Stimulated activated CD4-positive, alpha-beta T cell treated with anti-CD3 and anti-CD28 coated beads, Interleukin-4, amount 100 ng/mL, for 24 hours (primary cell): ENCODE measurements around the gene TSPAN4.

ENCODE experiments used
- DNase-seq: peaks from one replicate; pipeline ENCODE4 v3.0.0-alpha.2; 2020

Gene TSPAN4, protein sequence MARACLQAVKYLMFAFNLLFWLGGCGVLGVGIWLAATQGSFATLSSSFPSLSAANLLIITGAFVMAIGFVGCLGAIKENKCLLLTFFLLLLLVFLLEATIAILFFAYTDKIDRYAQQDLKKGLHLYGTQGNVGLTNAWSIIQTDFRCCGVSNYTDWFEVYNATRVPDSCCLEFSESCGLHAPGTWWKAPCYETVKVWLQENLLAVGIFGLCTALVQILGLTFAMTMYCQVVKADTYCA

DNA sequence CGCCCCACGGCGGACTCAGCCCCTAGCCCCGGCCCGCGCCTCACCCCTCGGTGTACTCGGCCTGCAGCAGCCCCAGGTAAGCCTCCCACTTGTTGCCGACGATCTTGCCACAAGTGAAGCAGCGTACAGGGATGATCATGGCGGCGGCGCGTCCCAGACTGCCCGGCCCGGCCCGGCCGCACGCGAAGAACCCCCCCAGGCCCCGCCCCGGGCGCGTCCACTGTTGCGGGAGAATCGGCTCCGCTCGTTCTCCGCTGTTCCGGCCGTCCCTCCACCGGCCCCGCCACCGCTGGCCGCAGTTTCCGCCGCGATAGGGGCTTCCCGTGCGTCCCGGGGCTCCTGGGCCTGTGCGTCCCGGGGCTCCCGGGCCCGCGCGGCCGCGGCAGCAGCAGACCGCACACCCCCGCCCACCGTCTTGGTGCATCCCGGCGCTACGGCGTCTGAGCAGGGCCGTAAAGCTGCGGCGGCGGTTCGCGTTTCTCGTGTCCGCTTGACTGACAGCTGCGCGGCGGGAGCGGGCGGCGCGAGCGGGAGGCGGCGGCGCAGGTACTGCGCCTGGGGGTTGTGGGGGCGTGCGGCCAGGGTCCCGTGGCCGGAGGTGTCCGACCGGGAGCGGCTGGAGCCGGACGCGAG lies at the start of gene TSPAN4, which contains the start of gene POLR2L:
Gene TSPAN4, plus strand, starts transcription at position 483 of the 633 bp plus-strand sequence. CDS start 7,453 bp downstream, outside the sequence.
Gene POLR2L, minus strand, starts transcription at position 160 of the 633 bp plus-strand sequence. Its CDS starts 21 bp downstream, at position 139.
- DNase-seq: peak; percentile 89

DNA sequence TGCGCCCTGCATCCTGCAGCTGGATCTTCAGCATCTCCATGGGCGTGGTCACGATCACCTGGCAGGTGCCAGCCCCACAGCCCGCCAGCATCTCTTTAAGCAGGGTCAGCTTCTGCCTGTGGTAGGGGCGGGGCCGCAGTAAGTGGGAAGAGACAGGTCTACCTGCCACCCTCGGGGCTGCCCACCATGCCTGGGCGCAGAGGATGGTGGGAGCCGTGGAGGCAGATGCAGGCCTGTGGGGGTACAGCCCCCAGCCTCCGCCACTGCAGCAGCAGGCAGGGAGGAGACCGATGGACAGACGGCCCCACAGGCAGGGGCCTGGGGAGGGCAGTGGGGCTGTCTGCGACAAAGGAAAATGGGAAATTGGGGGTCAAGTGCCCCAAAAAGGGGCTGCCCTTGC lies 49.8 kb upstream of the TSPAN4 start:
- no peak for DNase-seq

DNA sequence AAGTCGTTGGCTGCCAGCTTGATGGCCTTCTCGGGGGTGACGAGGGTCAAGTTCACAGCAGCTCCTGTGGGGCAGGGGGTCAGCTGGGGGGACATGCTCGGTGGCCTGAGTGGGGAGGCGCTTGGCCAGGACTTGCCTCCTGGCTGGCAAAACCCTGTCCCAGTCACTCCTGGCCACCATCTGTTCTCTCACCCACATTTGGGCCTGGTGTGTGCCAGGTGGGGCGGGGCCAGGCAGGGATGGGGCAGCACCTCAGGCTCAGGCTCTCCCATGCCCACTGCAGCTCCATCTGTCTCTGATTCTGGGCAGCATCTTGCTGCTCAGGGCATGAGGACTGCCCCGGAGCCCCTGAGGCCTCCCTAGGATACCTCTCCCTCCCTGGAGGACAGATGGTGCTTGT lies 49.1 kb upstream of the TSPAN4 start:
- no peak for DNase-seq

DNA sequence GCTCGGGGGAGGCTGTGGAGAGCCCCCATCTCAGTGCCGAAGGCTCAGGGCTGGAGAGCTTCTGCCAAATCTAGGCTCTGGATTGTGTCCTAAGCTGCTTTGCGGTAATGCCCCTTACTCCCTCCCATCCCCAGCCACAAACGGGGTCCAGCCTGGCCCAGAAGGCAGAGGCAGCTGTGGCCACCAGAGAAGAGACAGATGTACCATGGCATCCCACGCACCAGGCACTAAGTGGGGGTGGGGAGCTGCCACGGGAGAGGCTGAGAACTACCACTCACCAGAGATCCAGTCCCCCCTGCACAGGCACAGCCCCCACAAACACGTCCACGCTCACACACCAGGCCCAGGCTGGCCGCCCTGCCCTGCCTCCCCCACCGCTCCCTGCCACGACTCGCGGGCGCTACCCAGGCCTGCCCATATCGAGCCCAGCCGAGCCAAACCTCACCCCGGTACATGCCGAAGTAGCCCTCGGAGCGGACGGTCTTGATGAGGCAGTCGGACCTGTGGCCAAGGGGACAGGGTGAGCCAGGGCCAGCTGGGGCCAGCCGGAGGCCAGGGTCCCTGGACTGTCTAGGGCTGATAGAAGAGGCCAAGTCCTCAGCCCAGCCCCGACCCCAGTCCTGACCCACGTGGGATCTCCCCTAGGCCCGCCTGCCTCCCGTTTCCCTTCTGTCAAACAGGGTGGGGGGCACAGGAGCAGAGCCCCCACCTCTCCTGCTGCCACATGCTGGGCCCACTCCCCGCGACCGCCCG lies 48.5 kb upstream of the TSPAN4 start:
- no peak for DNase-seq

DNA sequence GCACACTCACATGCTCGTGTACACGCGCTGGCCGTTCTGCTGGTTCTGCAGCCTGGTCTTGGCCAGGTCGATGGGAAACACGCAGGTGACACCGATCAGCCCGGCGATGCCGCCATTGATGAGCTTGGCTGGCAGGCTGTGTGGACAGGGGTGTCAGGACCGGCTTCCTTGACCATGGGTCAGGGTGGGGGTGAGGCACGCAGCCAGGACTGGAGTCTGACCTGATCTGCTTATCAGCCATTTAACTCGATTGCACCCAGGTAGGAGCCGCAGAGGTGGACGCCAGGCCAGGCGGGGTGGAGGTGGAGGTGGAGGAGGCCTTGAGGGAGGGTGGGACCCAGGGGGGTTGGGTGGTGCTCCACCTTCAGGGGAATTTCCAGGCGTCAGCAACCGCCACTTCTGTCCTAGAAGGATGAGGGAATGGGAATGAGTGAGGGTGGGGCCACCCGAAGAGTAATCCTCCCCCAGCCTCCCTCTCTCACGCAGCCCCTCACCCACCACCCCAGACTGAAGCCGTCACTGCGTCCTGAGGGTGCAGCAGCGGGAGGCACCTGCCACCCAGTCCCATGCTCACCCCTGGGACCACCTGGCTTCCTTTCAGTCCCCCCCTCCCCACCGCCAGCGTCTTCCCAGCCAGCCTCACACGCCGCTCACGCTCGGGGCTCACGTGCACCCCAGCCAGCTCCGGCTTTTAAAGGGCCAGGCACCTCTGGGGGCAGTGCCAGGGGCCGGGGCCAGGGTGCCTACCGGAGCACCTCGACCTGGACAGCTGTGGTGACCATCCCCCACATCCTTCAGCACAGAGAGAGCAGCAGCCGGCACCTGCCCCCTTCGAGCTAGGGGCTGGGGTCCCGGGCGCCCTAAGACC lies 47.7 kb upstream of the TSPAN4 start:
- DNase-seq: no peak

DNA sequence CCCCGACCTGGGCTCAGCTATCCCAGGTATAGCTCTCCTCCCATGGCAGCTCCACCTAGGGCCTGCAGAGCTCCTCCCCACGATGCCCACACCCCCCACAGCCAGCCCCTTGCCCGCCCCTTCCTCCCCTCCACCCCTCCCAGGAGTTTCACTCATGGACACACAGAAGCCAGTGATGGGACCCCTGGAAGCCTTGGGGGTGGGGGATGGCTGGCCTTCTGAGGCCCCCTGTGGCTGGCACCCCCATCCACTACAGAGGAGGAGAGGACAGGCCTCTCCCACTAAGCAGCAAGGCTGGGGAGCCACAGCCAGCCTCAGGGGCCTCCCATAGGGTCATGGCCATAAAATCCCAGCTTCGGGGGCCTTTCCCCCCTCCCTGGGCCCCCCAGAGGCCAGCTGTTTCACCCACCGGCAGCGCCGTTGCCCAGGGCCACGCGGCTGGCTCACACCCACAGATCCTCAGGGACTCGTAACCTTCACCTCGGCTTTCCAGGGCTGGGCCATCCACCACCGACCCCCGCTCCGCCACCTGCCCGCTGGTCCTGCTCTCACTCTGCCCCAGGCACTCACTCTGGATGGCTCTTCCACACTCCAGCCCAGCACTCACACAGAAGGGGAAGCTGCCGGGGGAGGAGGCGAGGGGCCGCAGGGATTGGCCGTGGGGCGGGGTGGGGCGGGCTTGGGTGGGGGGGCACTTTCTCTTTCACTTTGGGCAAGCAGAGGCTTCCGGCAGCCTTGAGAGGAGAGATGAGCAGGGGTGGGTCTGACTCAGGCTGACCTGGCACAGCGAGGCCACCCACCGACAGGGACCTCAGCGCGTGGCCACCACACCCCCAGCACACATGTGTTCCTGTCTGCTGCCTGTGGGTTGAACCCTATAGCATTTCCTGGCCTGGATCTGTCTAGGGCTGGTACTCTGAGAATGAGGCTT lies 46.8 kb upstream of the TSPAN4 start:
- DNase-seq: peak; percentile 88

DNA sequence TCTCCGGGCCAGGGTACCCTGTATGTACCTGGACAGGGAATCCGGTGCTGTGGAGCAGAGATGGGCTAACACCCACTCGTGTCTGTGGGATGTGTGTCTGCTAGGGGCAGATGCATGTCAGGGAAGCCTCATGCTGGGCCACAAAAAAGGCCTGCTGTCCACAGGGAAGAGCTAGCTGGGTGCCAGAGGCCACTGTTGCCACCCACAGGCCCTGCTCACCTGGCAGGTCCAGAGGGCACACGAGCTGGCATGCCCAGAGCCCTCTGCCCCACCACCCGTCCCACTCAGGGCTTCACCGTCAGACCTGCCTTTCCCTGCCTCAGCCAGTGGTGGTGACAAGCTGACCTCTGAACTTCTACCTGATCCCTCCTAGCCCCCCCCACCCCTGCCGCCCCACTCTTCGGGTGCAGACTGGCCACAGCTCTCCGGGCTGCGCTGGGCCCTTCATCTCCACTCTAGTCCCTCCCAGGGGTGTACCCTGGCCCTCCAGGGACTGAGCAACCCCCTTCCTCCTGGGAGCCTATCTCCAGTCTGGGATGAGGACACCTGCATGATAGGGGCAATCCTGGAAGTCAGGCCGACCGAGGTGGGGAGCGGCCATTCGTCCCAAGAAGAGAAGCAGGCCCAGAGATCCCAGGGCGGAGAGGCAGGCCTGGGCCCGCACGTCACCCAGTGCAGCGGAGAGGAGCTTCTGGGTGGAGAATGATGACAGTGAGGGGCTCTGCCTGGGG lies 45.9 kb upstream of the TSPAN4 start:
- no peak for DNase-seq

DNA sequence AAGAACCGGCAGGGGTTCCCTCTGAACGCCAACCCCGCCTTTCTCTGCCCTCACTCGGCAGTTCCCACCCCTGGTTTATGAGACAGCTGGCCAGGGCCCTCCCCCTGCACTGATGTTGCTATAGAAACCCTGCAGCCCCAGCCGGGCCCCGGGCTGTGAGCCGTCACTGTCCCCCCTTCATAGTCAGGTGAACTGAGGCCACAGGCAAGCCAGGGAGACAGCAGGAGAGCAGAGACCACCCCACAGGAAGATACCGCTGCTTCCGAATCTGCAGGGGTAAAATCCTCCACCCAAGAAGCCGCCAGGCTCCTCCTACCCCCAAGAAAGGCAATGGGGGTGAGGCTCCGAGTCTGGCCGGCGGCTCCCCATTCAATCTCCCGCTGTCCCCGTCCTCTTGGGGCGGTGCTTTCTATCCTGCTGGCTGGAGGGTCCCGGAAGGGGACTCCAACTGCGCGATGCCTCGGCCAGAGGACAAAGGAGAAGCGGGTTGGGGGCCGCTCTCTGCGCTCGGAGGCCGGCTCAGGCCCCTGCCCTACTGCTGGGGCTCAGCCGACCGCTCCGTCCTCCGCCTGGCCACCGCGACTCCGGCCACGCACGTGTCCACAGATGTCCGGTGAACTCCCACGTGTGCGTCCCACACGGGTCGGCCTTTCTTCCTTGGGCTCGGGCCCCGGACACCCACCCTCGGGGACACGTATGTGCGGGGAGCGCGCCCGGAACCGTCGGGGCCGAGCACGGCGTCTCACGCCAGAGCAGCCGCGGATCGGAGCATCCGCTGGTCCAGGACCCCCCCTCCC lies 45.2 kb upstream of the TSPAN4 start:
- DNase-seq: peak; percentile 79

DNA sequence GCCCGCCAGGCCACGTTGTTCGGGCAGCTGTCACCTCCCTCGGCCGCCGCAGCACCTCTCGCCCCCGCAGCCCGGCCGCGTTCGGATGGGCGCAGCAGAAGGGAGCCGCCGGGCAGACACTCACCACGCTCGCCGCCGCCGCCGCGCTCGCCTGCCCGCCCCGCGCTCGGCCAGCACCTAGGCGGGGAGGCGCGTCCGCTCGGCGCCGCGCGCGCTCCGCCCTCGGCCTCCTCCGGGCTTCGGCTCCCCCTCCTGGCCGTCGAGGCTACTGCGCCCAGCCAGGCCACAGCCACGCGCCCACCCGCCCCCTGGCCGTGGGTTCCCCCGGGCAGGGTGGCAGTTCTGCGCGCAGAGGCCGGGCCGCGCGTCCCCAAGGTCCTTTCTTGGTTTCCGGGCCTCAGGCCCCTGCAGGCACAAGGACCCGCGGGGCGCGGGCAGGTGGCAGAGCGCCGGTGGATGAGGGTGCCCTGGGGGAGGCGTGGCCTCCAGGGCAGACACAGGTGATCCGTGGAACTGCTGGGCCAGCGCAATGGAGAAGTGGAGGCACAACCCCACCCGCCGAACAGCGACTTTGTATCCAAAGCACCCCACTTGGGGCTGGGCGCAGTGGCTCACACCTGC lies 44.4 kb upstream of the TSPAN4 start, which contains the start of gene SLC25A22:
Gene SLC25A22, minus strand, starts transcription at position 189 of the 621 bp plus-strand sequence. CDS start 3,275 bp downstream, outside the sequence.
- peak; percentile 85 for DNase-seq

DNA sequence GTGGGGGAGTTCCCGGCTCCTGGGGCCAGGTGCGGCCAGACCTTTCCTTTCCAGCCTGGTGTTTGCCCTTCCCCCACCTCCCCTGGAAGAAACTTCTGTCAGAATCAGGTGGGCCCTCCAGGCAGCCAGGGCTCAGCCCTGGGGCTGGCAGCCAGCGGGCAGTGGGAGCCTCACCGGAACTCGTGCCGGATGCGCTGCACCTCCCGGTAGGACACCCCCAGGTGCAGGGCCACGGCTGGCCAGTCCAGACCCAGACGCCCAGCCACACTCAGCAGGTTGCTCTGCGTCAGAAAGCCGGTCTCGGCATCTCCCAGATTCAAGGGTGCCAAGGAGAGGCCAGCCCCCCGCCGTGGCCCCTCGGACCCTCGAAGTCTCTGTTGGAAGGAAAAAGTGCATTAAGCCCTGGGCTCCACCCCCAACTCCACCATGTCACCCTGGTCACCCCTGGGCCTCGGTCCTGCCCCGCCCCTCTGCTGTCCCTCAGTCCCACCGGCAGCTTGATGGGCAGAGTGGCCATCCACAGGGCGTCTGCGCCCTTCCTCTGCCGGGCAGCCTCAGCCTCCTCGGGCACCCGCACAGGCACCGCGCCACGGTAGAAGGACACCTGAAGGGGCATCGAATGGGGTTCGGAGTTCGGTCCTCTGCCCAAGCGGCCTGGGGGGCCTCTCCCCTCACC lies 42.9 kb upstream of the TSPAN4 start:
- no peak for DNase-seq

DNA sequence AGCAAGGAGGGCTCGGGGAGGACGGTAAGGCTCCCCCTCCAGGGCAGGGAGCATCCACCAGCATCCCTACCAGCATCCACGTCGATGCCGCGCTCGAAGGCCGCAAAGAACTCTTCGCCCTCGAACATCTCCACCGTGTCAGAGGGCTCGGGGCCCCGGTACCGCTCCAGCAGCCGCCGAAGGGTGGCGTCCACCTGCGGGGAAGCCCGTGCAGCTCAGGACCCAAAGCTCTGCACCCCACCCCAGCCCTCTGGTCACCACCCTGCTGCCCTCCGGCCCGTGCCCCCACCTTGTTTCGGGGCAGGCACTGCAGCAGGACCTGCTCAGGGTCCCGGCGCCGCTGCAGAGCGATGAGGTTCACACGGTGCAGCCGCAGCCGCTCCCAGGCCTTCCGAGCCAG lies 42.2 kb upstream of the TSPAN4 start:
- DNase-seq: no peak

DNA sequence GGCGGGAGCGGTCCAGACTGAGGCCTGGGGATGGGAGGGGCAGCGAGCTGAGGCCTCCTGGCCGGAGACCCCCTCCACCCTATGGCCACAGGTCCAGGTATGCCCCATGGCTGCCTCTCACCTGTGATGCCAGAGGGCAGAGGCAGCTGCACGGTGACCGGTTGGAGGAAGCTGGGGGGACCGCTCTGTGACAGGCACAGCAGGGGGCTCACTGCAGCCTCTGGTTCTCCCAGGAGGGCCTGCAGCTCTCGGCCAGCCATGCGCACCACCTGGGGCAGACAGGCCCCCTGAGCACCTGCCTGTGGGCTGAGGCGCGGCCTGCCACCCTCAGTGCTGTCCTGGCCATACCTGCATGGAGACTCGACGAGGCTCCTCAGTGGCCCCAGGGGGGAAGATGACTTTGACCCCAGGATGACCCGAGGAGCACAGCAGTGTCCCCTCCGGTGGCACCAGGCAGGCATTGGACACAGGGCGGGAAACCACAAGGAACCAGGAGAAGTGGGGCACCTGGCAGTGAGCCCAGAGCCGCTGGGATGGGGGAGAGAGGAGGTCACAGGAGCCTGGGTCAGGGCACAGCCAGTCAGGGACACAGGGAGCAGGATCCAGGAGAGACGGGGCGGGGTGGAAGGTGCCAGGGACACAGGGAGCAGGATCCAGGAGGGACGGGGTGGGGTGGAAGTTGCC lies 41.4 kb upstream of the TSPAN4 start:
- no peak for DNase-seq

DNA sequence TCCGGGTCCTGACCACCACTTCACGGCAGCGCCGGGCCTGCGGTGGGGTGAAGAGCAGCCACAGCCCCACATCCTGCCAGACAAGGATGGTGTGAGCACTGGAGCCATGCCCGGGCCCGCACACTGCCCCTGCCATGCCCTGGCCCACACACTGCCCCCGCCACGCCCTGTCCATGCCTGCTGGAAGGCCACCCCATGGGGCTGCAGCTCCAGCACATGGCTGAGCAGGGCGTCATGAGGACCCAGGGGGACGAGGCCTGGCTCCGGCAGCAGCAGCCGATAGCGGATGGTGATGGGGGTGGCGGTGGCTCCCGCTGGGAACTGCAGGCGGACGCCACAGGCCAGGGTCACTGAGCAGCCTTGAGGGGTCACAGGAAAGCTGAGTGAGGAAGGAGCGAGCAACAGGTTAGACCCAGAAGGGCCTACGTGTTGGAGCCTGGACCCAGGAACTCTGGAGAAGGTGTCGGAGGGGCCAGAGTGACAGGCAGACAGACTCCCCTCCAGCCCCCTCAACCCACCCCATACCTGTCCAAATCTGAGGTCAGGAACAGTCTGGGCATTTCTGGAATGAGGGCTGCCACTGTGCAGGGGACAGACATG lies 40.5 kb upstream of the TSPAN4 start:
- DNase-seq: no peak

DNA sequence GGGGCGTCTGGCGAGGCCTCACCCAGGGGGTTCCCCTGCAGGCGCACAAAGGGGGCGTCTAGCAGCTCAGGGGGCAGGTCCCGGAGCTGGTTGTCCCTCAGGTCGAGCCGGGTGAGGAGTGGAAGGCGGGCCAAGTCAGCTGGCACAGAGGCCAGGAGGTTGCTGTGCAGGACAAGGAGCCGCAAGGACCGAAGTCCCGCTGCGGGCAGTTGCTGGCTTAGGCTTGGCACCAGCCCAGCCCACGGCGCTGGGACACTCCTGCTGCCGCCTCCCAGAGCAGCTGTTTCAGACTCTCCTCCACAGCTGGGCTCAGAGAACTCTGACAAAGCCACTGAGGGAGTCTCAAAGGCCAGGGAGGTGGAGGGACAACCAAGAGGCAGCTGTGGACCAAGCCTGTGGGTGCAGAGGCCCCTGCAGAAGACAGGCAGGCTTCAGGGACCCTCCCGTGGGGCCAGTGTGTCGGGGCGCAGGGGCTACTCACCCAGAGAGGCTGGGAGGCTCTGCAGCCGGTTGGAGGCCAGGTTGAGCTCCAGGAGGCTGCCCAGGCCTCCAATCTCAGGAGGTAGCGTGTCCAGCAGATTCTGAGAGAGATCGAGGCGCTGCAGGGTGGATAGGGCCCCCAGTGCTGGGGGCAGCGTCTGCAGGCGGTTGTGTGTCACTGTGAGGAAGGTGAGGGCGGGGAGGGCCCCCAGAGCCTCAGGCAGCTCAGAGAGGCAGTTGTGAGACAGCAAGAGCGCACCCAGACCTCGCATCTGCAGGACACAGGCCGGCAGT lies 39.8 kb upstream of the TSPAN4 start:
- no peak for DNase-seq

DNA sequence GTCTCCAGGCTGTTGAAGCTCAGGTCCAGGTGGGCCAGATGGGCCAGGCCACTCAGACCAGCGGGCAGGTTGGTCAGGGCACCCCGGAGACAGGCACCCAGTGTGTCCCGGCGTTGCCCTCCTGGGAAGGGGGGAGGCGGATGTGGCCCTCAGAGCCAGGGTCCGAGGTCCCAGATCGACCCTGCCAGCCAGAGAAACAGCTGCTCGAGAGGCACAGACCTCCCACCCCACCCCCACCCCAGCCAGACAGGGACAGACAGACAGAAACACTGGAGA lies 39.2 kb upstream of the TSPAN4 start:
- no peak for DNase-seq

DNA sequence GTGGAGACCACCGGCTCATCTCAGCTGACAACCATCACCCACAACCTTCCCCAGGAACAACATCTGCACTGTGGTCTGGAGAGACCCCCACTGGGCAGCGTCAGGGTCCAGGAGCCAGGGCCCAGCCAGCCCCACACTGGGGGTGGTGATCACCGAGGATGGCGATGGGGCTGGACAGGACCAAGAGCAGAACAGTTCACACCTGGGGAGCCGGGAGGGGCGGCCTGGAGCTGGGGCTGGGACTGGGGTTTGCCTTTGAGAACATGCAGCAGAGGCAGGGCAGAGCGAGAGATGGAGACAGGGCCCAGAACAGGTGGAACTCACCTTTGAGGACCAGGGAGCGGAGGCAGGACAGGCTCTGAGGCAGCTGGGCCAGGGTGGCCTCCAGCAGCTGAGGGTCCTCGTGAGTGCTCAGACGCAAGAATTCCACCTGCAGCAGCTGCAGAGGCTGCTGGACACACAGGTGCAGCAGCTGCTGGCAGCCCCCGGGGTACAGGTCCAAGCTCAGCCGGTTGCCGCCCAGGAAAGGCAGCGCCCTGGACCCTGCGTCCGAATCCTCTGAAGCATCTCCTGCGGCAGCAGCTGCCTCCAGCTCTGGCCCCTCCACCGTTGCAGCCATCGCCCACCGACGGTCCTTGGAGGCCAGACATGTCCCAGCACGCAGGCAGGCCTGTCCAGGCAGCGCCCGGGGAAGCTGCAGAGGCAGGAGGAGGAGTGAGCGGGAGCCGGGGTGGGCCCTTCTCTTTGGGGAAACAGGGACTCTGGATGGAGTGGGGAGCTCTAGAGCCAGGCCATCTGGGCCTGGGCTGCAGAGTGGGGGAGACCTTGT lies 38.7 kb upstream of the TSPAN4 start:
- no peak for DNase-seq

DNA sequence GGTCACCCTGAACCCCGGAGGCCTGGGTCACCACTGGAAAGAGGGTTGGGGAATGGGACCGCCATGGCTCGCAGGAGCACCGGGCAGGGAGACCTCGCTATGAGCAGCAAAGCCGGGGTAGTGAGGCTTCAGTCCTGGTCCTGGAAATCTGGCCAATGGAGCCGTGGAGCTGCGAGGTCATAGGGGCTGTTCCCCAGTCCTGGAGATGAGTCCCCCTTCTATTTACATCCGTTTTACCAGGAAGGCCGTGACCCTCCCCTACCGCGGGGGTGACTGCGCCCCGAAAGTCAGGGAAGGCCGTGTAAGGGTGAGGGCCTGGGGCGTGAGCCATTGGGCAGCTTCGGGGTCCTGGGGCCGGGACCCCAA lies 38.1 kb upstream of the TSPAN4 start:
- no peak for DNase-seq
